ENCODE measurements around the gene SCUBE3.

DNA sequence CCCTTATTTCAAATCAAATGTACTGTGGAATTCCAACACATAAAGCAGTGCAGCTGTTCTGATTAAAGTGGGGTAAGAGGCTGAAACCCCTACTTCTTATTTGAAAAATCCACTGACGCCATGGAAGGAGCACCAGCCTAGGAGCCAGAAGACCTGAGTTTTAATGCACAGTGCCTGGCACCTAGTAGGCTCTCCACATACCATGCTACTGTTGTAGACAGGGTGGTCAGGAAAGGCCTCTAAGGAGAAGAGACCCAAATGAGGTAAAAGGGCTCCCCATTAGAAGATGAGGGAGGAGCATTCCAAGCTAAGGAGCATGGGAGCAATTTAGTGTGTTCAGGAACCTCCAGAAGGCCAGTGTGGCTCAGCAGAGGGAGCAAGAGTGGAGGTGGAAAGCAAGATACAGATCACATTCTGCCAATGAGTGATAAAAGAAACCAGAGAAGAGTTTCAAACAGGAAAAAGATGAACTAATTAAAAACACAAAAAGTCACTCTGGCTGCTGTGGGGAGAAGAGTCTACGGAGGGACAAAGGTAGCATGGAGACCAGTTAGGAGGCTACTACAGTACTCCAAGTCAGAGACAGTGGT lies 34.0 kb downstream of the SCUBE3 start:
- TF ChIP-seq, protein P1, sequence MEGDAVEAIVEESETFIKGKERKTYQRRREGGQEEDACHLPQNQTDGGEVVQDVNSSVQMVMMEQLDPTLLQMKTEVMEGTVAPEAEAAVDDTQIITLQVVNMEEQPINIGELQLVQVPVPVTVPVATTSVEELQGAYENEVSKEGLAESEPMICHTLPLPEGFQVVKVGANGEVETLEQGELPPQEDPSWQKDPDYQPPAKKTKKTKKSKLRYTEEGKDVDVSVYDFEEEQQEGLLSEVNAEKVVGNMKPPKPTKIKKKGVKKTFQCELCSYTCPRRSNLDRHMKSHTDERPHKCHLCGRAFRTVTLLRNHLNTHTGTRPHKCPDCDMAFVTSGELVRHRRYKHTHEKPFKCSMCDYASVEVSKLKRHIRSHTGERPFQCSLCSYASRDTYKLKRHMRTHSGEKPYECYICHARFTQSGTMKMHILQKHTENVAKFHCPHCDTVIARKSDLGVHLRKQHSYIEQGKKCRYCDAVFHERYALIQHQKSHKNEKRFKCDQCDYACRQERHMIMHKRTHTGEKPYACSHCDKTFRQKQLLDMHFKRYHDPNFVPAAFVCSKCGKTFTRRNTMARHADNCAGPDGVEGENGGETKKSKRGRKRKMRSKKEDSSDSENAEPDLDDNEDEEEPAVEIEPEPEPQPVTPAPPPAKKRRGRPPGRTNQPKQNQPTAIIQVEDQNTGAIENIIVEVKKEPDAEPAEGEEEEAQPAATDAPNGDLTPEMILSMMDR (IDR thresholded peaks at IDR 0.05): no peak
- no peak for TF ChIP-seq POLR2A (IDR thresholded peaks at IDR 0.05)
